Trophoblast cell (in vitro differentiated cells and primary cell): ENCODE data around the gene PPA1.
A peak's percentile ranks its signal among the peaks of the same experiment; 100 is the strongest.
"Not testable (repeated sequence)": the region's sequence is repeated elsewhere in the genome, so short reads cannot be mapped to it uniquely, and the experiment has no call there.

ENCODE experiments used
- DNase-seq, 2 donors: peaks; one replicate each; pipeline ENCODE4 v3.0.0-alpha.2; 2016
- H2AFZ ChIP-seq: 2 replicates; pipeline ENCODE4 v1.6.1; 2013; ENCODE audit warnings: low read length, moderate library complexity, mild to moderate bottlenecking; ENCODE audit not compliant: insufficient read depth, poor library complexity
- H2AK5ac ChIP-seq: 2 replicates; pipeline ENCODE4 v1.6.1; 2013; ENCODE audit warnings: mild to moderate bottlenecking, low read length
- H2BK120ac ChIP-seq: 2 replicates; pipeline ENCODE4 v1.6.1; 2013; ENCODE audit warnings: low read length, mild to moderate bottlenecking, moderate library complexity; ENCODE audit not compliant: insufficient read depth, poor library complexity
- H2BK12ac ChIP-seq: 2 replicates; pipeline ENCODE4 v1.6.1; 2013; ENCODE audit warnings: mild to moderate bottlenecking, low read length, moderate library complexity
- H2BK5ac ChIP-seq: 2 replicates; pipeline ENCODE4 v1.6.1; 2013; ENCODE audit warnings: low read length, low read depth, moderate library complexity, mild to moderate bottlenecking; ENCODE audit not compliant: poor library complexity
- H3K14ac ChIP-seq: 2 replicates; pipeline ENCODE4 v1.6.1; 2013; ENCODE audit warnings: mild to moderate bottlenecking, low read length
- H3K18ac ChIP-seq: 2 replicates; pipeline ENCODE4 v1.6.1; 2013; ENCODE audit warnings: mild to moderate bottlenecking, low read length
- H3K23ac ChIP-seq: 2 replicates; pipeline ENCODE4 v1.6.1; 2013; ENCODE audit warnings: low read length
- H3K27ac ChIP-seq: 2 replicates; pipeline ENCODE4 v1.5.1; 2013; ENCODE audit warnings: low read depth, mild to moderate bottlenecking, inconsistent platforms, low read length, moderate library complexity
- H3K27me3 ChIP-seq: 2 replicates; pipeline ENCODE4 v1.6.1; 2013; ENCODE audit warnings: inconsistent platforms, mild to moderate bottlenecking, low read length, moderate library complexity; ENCODE audit not compliant: insufficient read depth
- H3K36me3 ChIP-seq, 2 experiments: 1 replicate in 1 of 2; 2 replicates in 1 of 2; pipeline ENCODE4 v1.6.1; 2013; ENCODE audit warnings: low read length in 2 of 2, mild to moderate bottlenecking in 2 of 2, moderate library complexity in 1 of 2; ENCODE audit not compliant: insufficient read depth in 2 of 2, control insufficient read depth in 1 of 2
- H3K4ac ChIP-seq: 2 replicates; pipeline ENCODE4 v1.6.1; 2013; ENCODE audit warnings: low read depth, mild to moderate bottlenecking, low read length, moderate library complexity
- H3K4me1 ChIP-seq, 2 experiments: 1 replicate in 1 of 2; 2 replicates in 1 of 2; pipeline ENCODE4 v1.6.1; 2013; ENCODE audit warnings: low read length in 2 of 2, mild to moderate bottlenecking in 2 of 2, moderate library complexity in 1 of 2; ENCODE audit not compliant: insufficient read depth in 2 of 2, control insufficient read depth in 1 of 2
- H3K4me2 ChIP-seq: 2 replicates; pipeline ENCODE4 v1.6.1; 2013; ENCODE audit warnings: inconsistent platforms, mild to moderate bottlenecking, low read length, moderate library complexity
- H3K4me3 ChIP-seq: 2 replicates; pipeline ENCODE4 v1.5.1; 2013; ENCODE audit warnings: mild to moderate bottlenecking, low read depth, low read length, inconsistent platforms
- H3K79me1 ChIP-seq: one replicate; pipeline ENCODE4 v1.6.1; 2013; ENCODE audit warnings: low read length
- H3K79me2 ChIP-seq: 2 replicates; pipeline ENCODE4 v1.6.1; 2013; ENCODE audit warnings: low read length, mild to moderate bottlenecking; ENCODE audit not compliant: control insufficient read depth, insufficient read depth, poor library complexity
- H3K9ac ChIP-seq: 2 replicates; pipeline ENCODE4 v1.6.1; 2013; ENCODE audit warnings: mild to moderate bottlenecking, low read length
- H3K9me3 ChIP-seq: 2 replicates; pipeline ENCODE4 v1.6.1; 2013; ENCODE audit warnings: low read depth, mild to moderate bottlenecking, control low read depth, inconsistent platforms, low read length; ENCODE audit not compliant: insufficient read depth
- H4K12ac ChIP-seq: 2 replicates; pipeline ENCODE4 v1.6.1; 2013; ENCODE audit warnings: low read depth, mild to moderate bottlenecking, low read length, moderate library complexity
- H4K8ac ChIP-seq: 2 replicates; pipeline ENCODE4 v1.6.1; 2013; ENCODE audit warnings: low read depth, mild to moderate bottlenecking, low read length, moderate library complexity
- H4K91ac ChIP-seq: one replicate; pipeline ENCODE4 v1.6.1; 2013; ENCODE audit warnings: low read depth, mild to moderate bottlenecking, low read length, moderate library complexity
- WGBS: extraction: QIAGEN DNeasy Blood & Tissue Kit; methylation state at CpG from one replicate; pipeline ENCODE4 v1.1.7; 2013; ENCODE audit warnings: missing lambda C conversion rate; ENCODE audit not compliant: insufficient read length, insufficient coverage; ENCODE audit errors: extremely low coverage; 5-methylcytosine and 5-hydroxymethylcytosine counted together

Gene PPA1

GRCh38 chr10:70228491-70228890 lies 4.7 kb downstream of the PPA1 start:
- H3K4ac ChIP-seq, result no peak overlapping the region

GRCh38 chr10:70227548-70228320 lies 5.5 kb downstream of the PPA1 start:
- no peak for DNase-seq
- H3K4ac ChIP-seq, result no peak overlapping the region
- no peak overlapping the region for H4K12ac ChIP-seq
- H2BK120ac ChIP-seq, result no peak overlapping the region
- peaks cover 5% of the 10 kb centered on the region in 2 experiments for H3K4me1 ChIP-seq
- H3K9ac ChIP-seq, result no peak overlapping the region
- H3K9me3 ChIP-seq, result no peaks in the 10 kb centered on the region
- no peak overlapping the region for H3K18ac ChIP-seq
- peaks cover 2 to 6% of the 10 kb centered on the region in 2 experiments for H3K36me3 ChIP-seq
- H3K4me3 ChIP-seq, result no peak overlapping the region
- H3K23ac ChIP-seq, result no peak overlapping the region
- H4K91ac ChIP-seq, result no peak overlapping the region
- H3K4me2 ChIP-seq, result no peak overlapping the region
- H3K27me3 ChIP-seq, result no peaks in the 10 kb centered on the region
- no peak overlapping the region for H2AFZ ChIP-seq
- WGBS, result no CpG with 5 or more reads among the region's 3 CpGs
- no peak overlapping the region for H2BK12ac ChIP-seq
- no peak overlapping the region for H2AK5ac ChIP-seq
- no peak overlapping the region for H3K14ac ChIP-seq
- H3K79me2 ChIP-seq, result peaks cover under 1% of the 10 kb centered on the region
- peaks cover 5% of the 10 kb centered on the region for H3K79me1 ChIP-seq
- no peak overlapping the region for H4K8ac ChIP-seq
- H3K27ac ChIP-seq, result no peak overlapping the region
- no peak overlapping the region for H2BK5ac ChIP-seq

More at GRCh38 chr10:70228491-70228890, 4.7 kb downstream of the PPA1 start:
- no peak overlapping the region for H4K8ac ChIP-seq
- H3K4me2 ChIP-seq, result no peak overlapping the region
- H3K79me1 ChIP-seq, result peaks cover 9% of the 10 kb centered on the region
- H3K9ac ChIP-seq, result no peak overlapping the region
- H3K4me1 ChIP-seq, result peaks cover 5% of the 10 kb centered on the region in 2 experiments
- H2AFZ ChIP-seq, result no peak overlapping the region
- peaks cover 2 to 6% of the 10 kb centered on the region in 2 experiments for H3K36me3 ChIP-seq
- no peak overlapping the region for H4K91ac ChIP-seq
- no peak overlapping the region for H2AK5ac ChIP-seq
- no peaks in the 10 kb centered on the region for H3K27me3 ChIP-seq
- no peak overlapping the region for H4K12ac ChIP-seq
- no peak overlapping the region for H3K27ac ChIP-seq
- no peak overlapping the region for H3K14ac ChIP-seq
- no CpG with 5 or more reads among the region's 1 CpG for WGBS
- H3K18ac ChIP-seq, result no peak overlapping the region
- no peak for DNase-seq
- H2BK12ac ChIP-seq, result no peak overlapping the region
- no peak overlapping the region for H3K4me3 ChIP-seq
- no peak overlapping the region for H3K23ac ChIP-seq
- no peak overlapping the region for H2BK120ac ChIP-seq
- no peak overlapping the region for H2BK5ac ChIP-seq
- H3K79me2 ChIP-seq, result peaks cover 5% of the 10 kb centered on the region
- H3K9me3 ChIP-seq, result no peaks in the 10 kb centered on the region

GRCh38 chr10:70223728-70224127 lies 9.5 kb downstream of the PPA1 start:
- peak in 1 of 2 donors; percentile 18 for DNase-seq
- no peak overlapping the region for H2AFZ ChIP-seq
- H2BK5ac ChIP-seq, result no peak overlapping the region
- H4K91ac ChIP-seq, result no peak overlapping the region
- H3K36me3 ChIP-seq, result peaks cover 2% of the 10 kb centered on the region in 2 experiments
- no peak overlapping the region for H2BK12ac ChIP-seq
- H2AK5ac ChIP-seq, result no peak overlapping the region
- H3K9me3 ChIP-seq, result no peaks in the 10 kb centered on the region
- no peak overlapping the region for H3K4me2 ChIP-seq
- H3K9ac ChIP-seq, result no peak overlapping the region
- no peak overlapping the region for H3K27ac ChIP-seq
- no peak overlapping the region for H4K12ac ChIP-seq
- no CpG with 5 or more reads among the region's 2 CpGs for WGBS
- no peak overlapping the region for H4K8ac ChIP-seq
- H3K4me1 ChIP-seq, result no peaks in the 10 kb centered on the region
- H3K4ac ChIP-seq, result no peak overlapping the region
- H3K79me1 ChIP-seq, result no peaks in the 10 kb centered on the region
- no peak overlapping the region for H2BK120ac ChIP-seq
- H3K18ac ChIP-seq, result no peak overlapping the region
- no peaks in the 10 kb centered on the region for H3K79me2 ChIP-seq
- no peak overlapping the region for H3K23ac ChIP-seq
- H3K4me3 ChIP-seq, result no peak overlapping the region
- H3K27me3 ChIP-seq, result no peaks in the 10 kb centered on the region
- no peak overlapping the region for H3K14ac ChIP-seq

- H2BK120ac ChIP-seq, H2AFZ ChIP-seq, H3K27ac ChIP-seq, H2BK5ac ChIP-seq, H4K8ac ChIP-seq, H3K36me3 ChIP-seq, H3K23ac ChIP-seq, H3K4ac ChIP-seq, H3K18ac ChIP-seq, H4K91ac ChIP-seq, H3K79me2 ChIP-seq, H2AK5ac ChIP-seq, H2BK12ac ChIP-seq, H3K27me3 ChIP-seq, H4K12ac ChIP-seq, H3K4me1 ChIP-seq, H3K79me1 ChIP-seq, H3K9ac ChIP-seq, H3K4me3 ChIP-seq, H3K14ac ChIP-seq, H3K9me3 ChIP-seq, H3K4me2 ChIP-seq: not testable (repeated sequence)
- peak in 1 of 2 donors; percentile 30 for DNase-seq
- WGBS, result no CpG with 5 or more reads among the region's 9 CpGs
Measured at GRCh38 chr10:70222811-70223447, 10.3 kb downstream of the PPA1 start.
